H9 (cell line): ENCODE results near the gene TSPAN32. TPM values are rescaled to one million over a fixed set of nuclear protein-coding genes. Genes with fewer than 3 reads are reported as not detected.

Experiments used
- DNase-seq: peaks from one replicate; pipeline ENCODE4 v3.0.0-alpha.2; 2017
- H2AFZ ChIP-seq: one replicate; pipeline ENCODE4 v1.6.1; 2013; ENCODE audit warnings: mild to moderate bottlenecking, low read length, control low read depth, moderate library complexity
- H2AK5ac ChIP-seq: 2 replicates; pipeline ENCODE4 v1.6.1; 2013; ENCODE audit warnings: low read length, control low read depth, mixed read lengths; ENCODE audit not compliant: insufficient read length
- H2BK120ac ChIP-seq: one replicate; pipeline ENCODE4 v1.6.1; 2013; ENCODE audit warnings: low read depth, mild to moderate bottlenecking, low read length, control low read depth, inconsistent platforms; ENCODE audit not compliant: poor library complexity, severe bottlenecking
- H2BK12ac ChIP-seq: 2 replicates; pipeline ENCODE4 v1.6.1; 2013; ENCODE audit warnings: low read length, control low read depth, mixed read lengths, low read depth; ENCODE audit not compliant: insufficient read length
- H2BK15ac ChIP-seq: 2 replicates; pipeline ENCODE4 v1.6.1; 2013; ENCODE audit warnings: low read depth, low read length, control low read depth
- H2BK20ac ChIP-seq: one replicate; pipeline ENCODE4 v1.6.1; 2013; ENCODE audit warnings: low read depth, mild to moderate bottlenecking, low read length, control low read depth, inconsistent platforms; ENCODE audit not compliant: poor library complexity, severe bottlenecking
- H2BK5ac ChIP-seq: 2 replicates; pipeline ENCODE4 v1.6.1; 2013; ENCODE audit warnings: low read length, control low read depth, mixed read lengths; ENCODE audit not compliant: insufficient read length
- H3K14ac ChIP-seq: 2 replicates; pipeline ENCODE4 v1.6.1; 2013; ENCODE audit warnings: low read length, control low read depth; ENCODE audit not compliant: insufficient read depth
- H3K18ac ChIP-seq: 2 replicates; pipeline ENCODE4 v1.6.1; 2013; ENCODE audit warnings: low read depth, mild to moderate bottlenecking, mixed read lengths, low read length, control low read depth; ENCODE audit not compliant: insufficient read length
- H3K23ac ChIP-seq: 2 replicates; pipeline ENCODE4 v1.6.1; 2013; ENCODE audit warnings: low read length, control low read depth, mixed read lengths, low read depth; ENCODE audit not compliant: insufficient read length
- H3K23me2 ChIP-seq: 2 replicates; pipeline ENCODE4 v1.6.1; 2013; ENCODE audit warnings: low read depth, mild to moderate bottlenecking, mixed read lengths, low read length, control low read depth; ENCODE audit not compliant: insufficient read length, poor library complexity, severe bottlenecking
- H3K27ac ChIP-seq: 2 replicates; pipeline ENCODE4 v1.5.1; 2013; ENCODE audit warnings: low read length, control low read depth, mixed read lengths, low read depth; ENCODE audit not compliant: insufficient read length
- H3K27me3 ChIP-seq: 2 replicates; pipeline ENCODE4 v1.6.1; 2013; ENCODE audit warnings: low read length, control low read depth, inconsistent platforms; ENCODE audit not compliant: insufficient read depth
- H3K4ac ChIP-seq: 2 replicates; pipeline ENCODE4 v1.6.1; 2013; ENCODE audit warnings: low read depth, mild to moderate bottlenecking, control low read depth, inconsistent platforms, low read length, moderate library complexity
- H3K4me1 ChIP-seq: 2 replicates; pipeline ENCODE4 v1.6.1; 2013; ENCODE audit warnings: low read length, control low read depth, inconsistent platforms; ENCODE audit not compliant: insufficient read depth
- H3K4me2 ChIP-seq: 2 replicates; pipeline ENCODE4 v1.6.1; 2013; ENCODE audit warnings: low read length, control low read depth, mixed read lengths; ENCODE audit not compliant: insufficient read length, insufficient read depth
- H3K56ac ChIP-seq: 2 replicates; pipeline ENCODE4 v1.6.1; 2013; ENCODE audit warnings: low read depth, mild to moderate bottlenecking, mixed read lengths, low read length, control low read depth; ENCODE audit not compliant: insufficient read length
- H3K79me1 ChIP-seq: 2 replicates; pipeline ENCODE4 v1.6.1; 2013; ENCODE audit warnings: low read depth, mild to moderate bottlenecking, moderate library complexity, low read length, control low read depth, inconsistent platforms; ENCODE audit not compliant: insufficient read depth, poor library complexity, severe bottlenecking
- H3K79me2 ChIP-seq: 2 replicates; pipeline ENCODE4 v1.6.1; 2013; ENCODE audit warnings: low read length, control low read depth, inconsistent platforms; ENCODE audit not compliant: insufficient read depth
- H3K9ac ChIP-seq: 2 replicates; pipeline ENCODE4 v1.6.1; 2013; ENCODE audit warnings: low read length, control low read depth, mixed read lengths; ENCODE audit not compliant: insufficient read length; ENCODE audit errors: extremely low read depth
- H3K9me3 ChIP-seq: one replicate; pipeline ENCODE4 v1.6.1; 2013; ENCODE audit warnings: low read depth, low read length, inconsistent platforms; ENCODE audit not compliant: control insufficient read depth
- H3T11ph ChIP-seq: one replicate; pipeline ENCODE4 v1.6.1; 2013; ENCODE audit warnings: mild to moderate bottlenecking, low read length, control low read depth, inconsistent platforms
- H4K20me1 ChIP-seq: one replicate; pipeline ENCODE4 v1.6.1; 2013; ENCODE audit not compliant: control insufficient read depth, insufficient read length, insufficient read depth
- H4K5ac ChIP-seq: 2 replicates; pipeline ENCODE4 v1.6.1; 2013; ENCODE audit warnings: low read depth, mild to moderate bottlenecking, mixed read lengths, low read length, control low read depth; ENCODE audit not compliant: insufficient read length
- H4K8ac ChIP-seq: replicated peaks from 2 replicates; pipeline ENCODE4 v1.6.1; 2013; ENCODE audit warnings: low read length, control low read depth, mixed read lengths, low read depth; ENCODE audit not compliant: insufficient read length
- H4K91ac ChIP-seq: 2 replicates; pipeline ENCODE4 v1.6.1; 2013; ENCODE audit warnings: low read depth, mild to moderate bottlenecking, moderate library complexity, mixed read lengths, low read length, control low read depth; ENCODE audit not compliant: insufficient read length
- H3K27ac Mint-ChIP-seq, 3 experiments: 2 replicates in 2 of 3; 3 replicates in 1 of 3; pipeline ENCODE4 v1.8.0; 2020 to 2021; ENCODE audit warnings: mixed read lengths in 3 of 3, mild to moderate bottlenecking in 1 of 3, moderate library complexity in 1 of 3
- H3K27me3 Mint-ChIP-seq: 2 replicates; pipeline ENCODE4 v1.8.0; 2021; ENCODE audit warnings: low read depth, mild to moderate bottlenecking, moderate library complexity, mixed read lengths
- H3K36me3 Mint-ChIP-seq, 3 experiments: 2 replicates in 2 of 3; 3 replicates in 1 of 3; pipeline ENCODE4 v1.8.0; 2020 to 2021; ENCODE audit warnings: low read depth in 3 of 3, mixed read lengths in 3 of 3; ENCODE audit not compliant: insufficient read depth in 1 of 3
- H3K4me1 Mint-ChIP-seq, 2 experiments: 2 replicates each; pipeline ENCODE4 v1.8.0; 2020; ENCODE audit warnings: mixed read lengths in 2 of 2
- H3K4me3 Mint-ChIP-seq, 2 experiments: 2 replicates in 1 of 2; 3 replicates in 1 of 2; pipeline ENCODE4 v1.8.0; 2020 to 2021; ENCODE audit warnings: mild to moderate bottlenecking in 2 of 2, mixed read lengths in 2 of 2, moderate library complexity in 1 of 2
- H3K9me3 Mint-ChIP-seq, 2 experiments: 2 replicates in 1 of 2; 3 replicates in 1 of 2; pipeline ENCODE4 v1.8.0; 2020; ENCODE audit warnings: mild to moderate bottlenecking in 2 of 2, mixed read lengths in 2 of 2, moderate library complexity in 1 of 2
- CTCF ChIP-seq: fragments of 200-600 bp; sonication (generic); conservative IDR thresholded peaks from 3 replicates; pipeline ENCODE4 v1.8.0; 2021; ENCODE audit warnings: antibody characterized with exemption, mild to moderate bottlenecking
- WGBS: extraction: QIAGEN DNeasy Blood & Tissue Kit; methylation state at CpG from one replicate; pipeline ENCODE4 v1.1.7; 2013; ENCODE audit warnings: missing lambda C conversion rate, low lambda C conversion rate, mixed read lengths; ENCODE audit not compliant: insufficient read length; ENCODE audit errors: extremely low coverage; 5-methylcytosine and 5-hydroxymethylcytosine counted together
- total RNA-seq: library from RNA; stranded (reverse); gene quantifications from 2 replicates; pipeline ENCODE4 v1.2.1, GENCODE V29; 2021

Gene TSPAN32
- total RNA-seq, 1 experiment from 2014 or later = not detected

DNA sequence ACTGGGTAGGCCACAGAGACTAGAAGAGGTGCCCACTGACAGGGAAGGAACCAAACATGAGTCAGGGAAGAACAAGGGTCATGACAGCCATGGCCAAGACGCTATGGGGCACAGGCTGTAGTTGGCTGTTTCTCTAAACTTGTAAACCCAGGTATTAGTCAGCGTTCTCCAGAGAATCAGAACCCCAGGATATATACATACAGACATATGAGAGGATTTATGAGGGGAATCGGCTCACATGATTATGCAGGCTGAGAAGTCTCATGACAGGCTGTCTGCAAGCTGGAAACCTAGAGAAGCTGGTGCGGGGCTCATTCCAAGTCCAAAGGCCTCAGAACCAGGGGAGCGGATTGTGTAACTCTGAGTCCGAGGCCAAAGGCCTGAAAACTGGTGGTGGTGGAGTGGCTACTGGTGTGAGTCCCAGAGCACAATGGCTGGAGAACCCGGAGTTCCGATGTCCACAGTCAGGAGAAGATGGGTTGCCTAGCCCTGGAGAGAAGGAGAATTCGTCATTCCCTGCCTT is 45.6 kb downstream of the TSPAN32 start:
- H4K20me1 ChIP-seq = no peaks in the 10 kb centered on the region
- no peaks in the 10 kb centered on the region for H3K23me2 ChIP-seq
- no peaks in the 10 kb centered on the region; the same call in 1 of the 2 replicates for H3K27me3 ChIP-seq
- H2BK5ac ChIP-seq = no peak overlapping the region
- H3K9me3 ChIP-seq = peaks cover 13% of the 10 kb centered on the region
- no peak for TF ChIP-seq CTCF
- no peak for DNase-seq
- no CpG with 5 or more reads among the region's 9 CpGs for WGBS
- H3K4me1 Mint-ChIP-seq = no peaks in the 10 kb centered on the region
- H4K8ac ChIP-seq = no peak overlapping the region
- peaks cover 43 to 54% of the 10 kb centered on the region in 2 experiments for H3K9me3 Mint-ChIP-seq
- H3K79me2 ChIP-seq = no peaks in the 10 kb centered on the region
- no peak overlapping the region for H3T11ph ChIP-seq
- no peak overlapping the region for H2BK15ac ChIP-seq
- H4K5ac ChIP-seq = no peak overlapping the region
- no peak overlapping the region for H3K9ac ChIP-seq
- no peak overlapping the region for H3K56ac ChIP-seq
- no peak overlapping the region for H2AK5ac ChIP-seq
- H2BK20ac ChIP-seq = no peak overlapping the region
- H3K4me3 Mint-ChIP-seq = no peak overlapping the region
- no peak overlapping the region for H2BK12ac ChIP-seq
- H3K18ac ChIP-seq = no peak overlapping the region
- H4K91ac ChIP-seq = no peak overlapping the region
- no peak overlapping the region for H2BK120ac ChIP-seq
- H3K14ac ChIP-seq = no peak overlapping the region
- no peak overlapping the region for H2AFZ ChIP-seq
- H3K27ac Mint-ChIP-seq = no peak overlapping the region
- H3K4ac ChIP-seq = no peak overlapping the region
- peaks cover 0 to 8% (median 6%) of the 10 kb centered on the region in 3 experiments; a peak in 4 of 7 replicates for H3K36me3 Mint-ChIP-seq
- no peak overlapping the region for H3K27ac ChIP-seq
- H3K4me1 ChIP-seq = no peaks in the 10 kb centered on the region
- H3K4me2 ChIP-seq = no peak overlapping the region
- no peak overlapping the region for H3K23ac ChIP-seq
- no peaks in the 10 kb centered on the region for H3K79me1 ChIP-seq
- H3K27me3 Mint-ChIP-seq = peaks cover 64% of the 10 kb centered on the region
